ENCODE measurements around the gene CD63.
A peak's percentile ranks its signal among the peaks of the same experiment; 100 is the strongest.

CD63 gene

GRCh38 chr12:55745361-55746173, 16.8 kb upstream of the CD63 start:
- no peak for TF ChIP-seq CTCF (IDR thresholded peaks at IDR 0.05; ENCODE audit: low read depth, low read length)

GRCh38 chr12:55744340-55745030, 15.7 kb upstream of the CD63 start:
- H3K4me3 ChIP-seq (replicated peaks in 1 of 2; ENCODE audit: low read depth in 2 of 2, low read length in 2 of 2), result peak overlapping the region; percentile 63 to 66
- DNase-seq (ENCODE audit: low read depth in 2 of 2), result no peak
- TF ChIP-seq CTCF (IDR thresholded peaks at IDR 0.05; ENCODE audit: low read depth, low read length), result no peak

More at GRCh38 chr12:55745361-55746173, 16.8 kb upstream of the CD63 start:
- peak in 1 of 2 donors; percentile 73 for DNase-seq (ENCODE audit: low read depth in 2 of 2)
- H3K4me3 ChIP-seq (replicated peaks in 1 of 2; ENCODE audit: low read depth in 2 of 2, low read length in 2 of 2), result peak overlapping the region in 1 of 2 donors; percentile 26

GRCh38 chr12:55743406-55744339, 14.9 kb upstream of the CD63 start:
- TF ChIP-seq CTCF (IDR thresholded peaks at IDR 0.05; ENCODE audit: low read depth, low read length), result peak; percentile 2
- peak; percentile 68 to 74 for DNase-seq (ENCODE audit: low read depth in 2 of 2)
- H3K4me3 ChIP-seq (replicated peaks in 1 of 2; ENCODE audit: low read depth in 2 of 2, low read length in 2 of 2), result peak overlapping the region; percentile 63 to 66

GRCh38 chr12:55742719-55743405, 14.1 kb upstream of the CD63 start, which contains the start of gene GDF11:
Gene GDF11 (plus strand): TSS chr12:55743122. CDS start chr12:55743317, 195 bp downstream.
- no peak for TF ChIP-seq CTCF (IDR thresholded peaks at IDR 0.05; ENCODE audit: low read depth, low read length)
- H3K4me3 ChIP-seq (replicated peaks in 1 of 2; ENCODE audit: low read depth in 2 of 2, low read length in 2 of 2), result peak within 1 kb of the TSS; percentile 63 to 66
- peak; percentile 73 to 82 for DNase-seq (ENCODE audit: low read depth in 2 of 2)

GRCh38 chr12:55741931-55742680, 13.3 kb upstream of the CD63 start:
- peak overlapping the region; percentile 37 to 63 for H3K4me3 ChIP-seq (replicated peaks in 1 of 2; ENCODE audit: low read depth in 2 of 2, low read length in 2 of 2)
- no peak for TF ChIP-seq CTCF (IDR thresholded peaks at IDR 0.05; ENCODE audit: low read depth, low read length)
- no peak for DNase-seq (ENCODE audit: low read depth in 2 of 2)
